HG02884 (cell line): ENCODE measurements around the gene ZP2.
"Not testable (repeated sequence)": the region's sequence is repeated elsewhere in the genome, so short reads cannot be mapped to it uniquely, and the experiment has no call there.

Experiments used
- ATAC-seq: cut with Tn5 transposase; IDR thresholded peaks from one replicate; pipeline ENCODE4 v1.9.1; 2021; ENCODE audit warnings: mild to moderate bottlenecking, moderate library complexity; ENCODE audit not compliant: unreplicated experiment

The ZP2 gene

DNA sequence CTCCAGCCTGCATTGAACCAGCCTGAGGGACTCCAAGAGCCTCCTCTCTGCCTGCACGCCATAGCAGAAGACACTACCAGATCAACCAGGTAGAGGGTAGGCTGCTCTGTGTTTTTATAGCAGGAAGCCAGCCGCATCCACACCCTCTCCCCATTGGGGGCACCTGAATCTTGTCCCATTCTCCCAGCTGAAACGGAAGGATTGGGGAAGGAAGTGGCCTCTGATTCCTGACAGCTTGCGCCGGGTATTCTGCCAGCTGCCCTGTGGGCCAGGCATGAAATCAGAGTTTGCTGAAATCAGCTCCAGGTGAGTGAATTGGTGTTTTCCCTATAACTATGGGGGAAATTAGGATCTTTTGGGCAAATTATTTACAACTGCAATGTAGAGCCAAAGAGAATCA is at the start of gene ZP2:
Gene ZP2 (minus strand): TSS at position 89 of the 400 bp plus-strand sequence. CDS start 27 bp downstream, at position 62.
- no peak for ATAC-seq

DNA sequence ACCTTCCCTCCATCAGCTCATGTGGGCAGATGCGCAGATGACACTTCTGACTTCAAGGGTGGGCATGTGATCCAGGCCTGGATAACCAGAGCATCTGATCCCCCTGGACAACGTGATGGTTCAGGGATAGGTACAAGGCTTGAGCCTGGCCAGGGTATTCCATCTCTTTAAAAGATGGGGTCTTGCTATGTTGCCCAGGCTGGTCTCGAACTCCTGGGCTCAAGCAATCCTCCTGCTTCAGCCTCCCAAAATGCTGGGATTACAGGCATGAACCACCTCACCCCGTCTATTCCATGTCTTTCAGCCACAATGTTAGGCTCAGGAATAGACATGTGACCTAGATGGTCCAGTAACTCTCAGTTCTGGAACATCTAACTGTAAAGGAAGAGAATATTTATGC is 45.9 kb upstream of the ZP2 start:
- ATAC-seq, result no peak

DNA sequence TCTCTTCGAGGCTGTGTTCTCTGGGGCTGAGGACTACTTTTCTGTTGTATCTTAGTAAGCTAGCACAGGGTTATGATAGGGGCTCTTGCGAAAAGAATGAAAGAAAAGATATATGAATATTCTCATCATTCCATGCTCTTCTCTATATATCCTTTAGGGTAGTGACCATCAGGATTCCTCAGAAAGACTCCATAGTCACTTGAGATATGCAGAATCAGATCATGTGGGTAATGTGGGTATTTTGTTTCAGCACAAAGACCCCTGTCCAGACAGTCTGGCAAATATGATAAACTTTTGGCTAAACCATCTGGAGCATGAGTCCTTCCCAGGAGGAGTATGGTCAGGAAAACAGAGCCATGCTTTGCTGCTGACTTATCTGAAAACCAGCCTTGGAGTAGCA is 45.3 kb upstream of the ZP2 start:
- no peak for ATAC-seq

DNA sequence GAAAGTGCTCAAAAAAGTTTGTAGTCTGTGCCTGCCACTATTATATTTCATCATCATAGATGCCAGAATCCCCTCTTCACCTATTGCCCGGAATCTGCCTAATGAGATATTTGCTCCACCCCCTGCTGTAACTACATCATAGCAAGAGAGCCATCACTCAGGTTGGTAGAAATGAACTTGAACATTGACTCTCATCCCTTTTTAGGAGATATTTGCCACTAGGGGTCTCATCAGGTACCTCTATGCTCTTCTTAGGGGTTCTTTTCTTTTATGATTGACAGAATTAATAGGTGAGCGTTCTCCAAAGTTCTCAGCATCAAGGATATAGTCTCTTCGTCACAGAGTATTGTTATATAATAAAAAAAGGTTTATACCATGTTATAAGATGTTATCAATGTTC is 42.1 kb upstream of the ZP2 start:
- ATAC-seq, result no peak

DNA sequence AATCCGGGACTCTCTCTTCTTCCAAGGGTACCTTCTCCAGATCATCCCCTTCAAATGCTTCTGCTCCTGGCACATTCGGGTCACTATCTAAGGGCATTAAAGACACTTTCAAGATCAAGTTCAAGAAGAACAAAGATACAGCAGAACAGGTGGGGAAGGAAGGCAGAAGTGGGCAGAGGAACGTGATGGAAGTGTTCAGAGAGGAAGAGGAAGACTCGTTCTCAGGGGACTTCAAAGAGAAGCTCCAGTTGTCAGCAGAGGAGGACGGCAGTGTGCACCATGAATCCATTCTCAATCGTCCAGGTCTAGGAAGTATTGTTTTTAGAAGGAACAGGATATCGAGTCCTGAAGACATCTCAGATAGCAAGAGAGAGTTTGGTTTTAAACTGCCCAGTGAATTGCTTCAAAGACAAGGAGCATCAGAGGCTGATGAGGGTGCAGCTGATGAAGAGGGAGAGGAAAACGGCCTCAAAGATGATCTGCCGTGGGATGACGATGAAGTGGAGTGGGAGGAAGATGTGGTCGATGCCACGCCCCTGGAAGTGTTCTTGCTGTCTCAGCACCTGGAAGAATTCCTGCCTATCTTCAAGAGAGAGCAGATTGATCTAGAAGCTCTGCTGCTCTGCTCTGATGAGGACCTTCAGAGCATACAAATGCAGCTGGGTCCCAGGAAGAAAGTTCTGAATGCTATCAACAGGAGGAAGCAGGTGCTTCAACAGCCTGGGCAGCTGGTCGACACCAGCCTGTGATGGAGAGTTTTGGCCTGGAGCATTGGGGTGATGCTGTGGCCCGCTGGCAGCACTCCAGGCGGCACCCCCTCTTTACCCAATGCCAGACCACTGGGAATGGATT is 38.9 kb upstream of the ZP2 start:
- no peak for ATAC-seq

DNA sequence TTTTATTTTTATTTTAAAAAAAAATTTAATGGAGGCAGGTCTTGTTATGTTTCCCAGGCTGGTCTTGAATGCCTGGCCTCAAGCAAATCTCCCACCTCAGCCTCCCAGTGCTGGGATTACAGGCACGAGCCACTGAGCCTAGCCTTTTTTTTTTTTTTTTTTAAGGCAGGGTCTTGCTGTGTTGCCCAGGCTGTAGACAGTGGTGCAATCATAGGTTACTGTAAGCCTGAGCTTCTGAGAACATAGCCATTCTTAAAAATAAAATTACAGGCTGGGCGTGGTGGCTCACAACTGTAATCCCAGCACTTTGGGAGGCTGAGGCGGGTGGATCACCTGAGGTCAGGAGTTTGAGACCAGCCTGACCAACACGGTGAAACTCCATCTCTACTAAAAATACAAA is 36.8 kb upstream of the ZP2 start:
- ATAC-seq, result not testable (repeated sequence)

DNA sequence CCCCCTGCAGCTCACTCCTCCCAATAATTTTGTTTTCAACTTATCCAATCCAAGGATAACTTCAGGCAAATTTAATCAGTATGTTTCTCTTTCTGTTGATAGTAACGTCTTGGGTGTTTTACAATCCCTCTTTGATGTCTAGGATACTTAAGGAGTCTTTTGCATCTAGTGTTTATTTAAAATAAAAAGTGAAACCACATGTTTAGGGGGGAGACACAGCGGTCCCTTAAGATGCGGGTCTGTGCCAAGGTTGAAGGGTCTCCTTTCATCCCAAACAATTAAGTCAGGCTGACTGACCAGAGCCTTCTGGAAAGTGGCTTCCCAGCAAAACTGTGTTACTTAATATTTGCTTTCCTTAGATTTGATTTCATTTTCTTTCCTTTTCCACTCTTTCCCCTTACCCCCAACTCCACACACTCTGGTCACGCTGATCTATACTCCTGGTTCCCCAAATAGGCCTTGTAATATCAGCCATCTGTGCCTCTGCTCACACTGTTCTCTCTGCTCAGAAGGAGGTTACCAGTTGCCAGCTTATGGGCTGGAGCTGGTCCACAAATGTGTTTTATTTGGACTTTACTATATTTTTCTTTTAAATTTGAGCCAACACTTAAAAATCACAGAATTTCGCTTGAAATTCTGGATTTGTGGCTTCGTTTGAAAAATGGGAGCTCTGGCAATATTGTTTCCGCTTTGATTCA is 33.3 kb upstream of the ZP2 start:
- no peak for ATAC-seq

DNA sequence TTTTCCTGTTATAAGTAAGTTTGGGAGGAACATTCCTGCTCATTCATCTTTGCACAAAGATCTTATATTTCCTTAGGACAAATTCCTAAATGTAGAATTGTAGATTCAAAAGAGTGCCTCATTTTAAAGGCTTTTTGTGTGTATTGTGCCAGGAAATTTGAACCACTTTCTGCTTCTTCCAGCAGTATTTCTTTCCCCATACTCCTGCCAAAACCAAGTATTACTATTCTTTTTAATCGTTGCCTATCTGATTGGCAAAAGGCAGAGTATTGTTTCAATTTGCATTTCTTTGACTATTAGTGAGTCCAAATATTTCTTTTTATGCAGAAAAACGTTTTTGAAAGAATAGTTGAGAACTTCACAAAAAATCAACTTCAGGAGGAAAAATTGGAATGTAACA is 31.4 kb upstream of the ZP2 start:
- ATAC-seq, result no peak

DNA sequence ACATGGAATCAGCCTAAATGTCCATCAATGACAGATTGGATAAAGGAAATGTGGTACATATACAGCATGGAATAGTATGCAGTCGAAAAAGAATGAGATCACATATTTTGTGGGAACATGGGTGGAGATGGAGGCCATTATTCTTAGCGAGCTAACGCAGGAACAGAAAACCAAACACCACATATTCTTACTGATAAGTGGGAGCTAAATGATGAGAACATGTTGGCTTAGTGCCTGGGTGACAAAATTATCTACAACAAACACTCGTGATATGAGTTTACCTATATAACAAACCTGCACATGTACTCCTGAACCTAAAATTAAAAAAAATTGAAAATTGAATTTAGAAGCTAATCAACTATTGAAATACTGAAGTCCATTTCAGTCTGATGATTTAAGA is 28.3 kb upstream of the ZP2 start:
- ATAC-seq, result no peak

DNA sequence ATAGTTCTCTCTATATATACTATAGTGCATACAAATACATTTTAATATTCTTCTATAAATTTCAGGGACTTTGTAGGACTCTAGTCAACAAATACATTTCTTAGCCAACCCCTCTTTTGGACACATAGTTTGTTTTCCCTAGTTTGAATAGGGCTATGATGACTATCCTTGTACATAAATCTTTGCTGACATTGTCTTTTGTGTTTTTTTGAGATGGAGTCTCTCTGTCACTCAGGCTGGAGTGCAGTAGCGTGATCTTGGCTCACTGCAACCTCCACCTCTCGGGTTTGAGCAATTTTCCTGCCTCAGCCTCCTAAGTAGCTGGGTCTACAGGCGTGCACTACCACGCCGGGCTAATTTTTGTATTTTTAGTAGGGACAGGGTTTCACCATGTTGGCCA is 25.5 kb upstream of the ZP2 start:
- no peak for ATAC-seq

DNA sequence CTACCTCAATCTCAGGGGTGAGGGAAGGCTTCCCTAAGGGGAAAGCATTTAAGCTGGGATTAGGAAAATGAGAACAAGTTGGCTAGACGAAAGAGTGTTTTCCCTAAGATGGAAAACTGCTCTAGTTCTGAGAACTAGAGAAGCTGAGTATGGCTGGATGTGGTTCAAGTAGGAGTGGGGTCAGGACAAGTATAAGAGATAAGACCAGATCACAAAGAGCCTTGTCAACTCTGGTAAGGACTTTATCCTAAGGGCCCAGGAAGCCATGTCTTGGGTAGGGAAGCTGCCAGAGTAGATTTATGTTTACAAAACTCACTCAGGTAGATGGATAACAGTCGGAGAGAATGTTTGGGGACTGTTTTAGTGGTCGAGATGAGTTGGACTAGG is 23.8 kb upstream of the ZP2 start:
- no peak for ATAC-seq

DNA sequence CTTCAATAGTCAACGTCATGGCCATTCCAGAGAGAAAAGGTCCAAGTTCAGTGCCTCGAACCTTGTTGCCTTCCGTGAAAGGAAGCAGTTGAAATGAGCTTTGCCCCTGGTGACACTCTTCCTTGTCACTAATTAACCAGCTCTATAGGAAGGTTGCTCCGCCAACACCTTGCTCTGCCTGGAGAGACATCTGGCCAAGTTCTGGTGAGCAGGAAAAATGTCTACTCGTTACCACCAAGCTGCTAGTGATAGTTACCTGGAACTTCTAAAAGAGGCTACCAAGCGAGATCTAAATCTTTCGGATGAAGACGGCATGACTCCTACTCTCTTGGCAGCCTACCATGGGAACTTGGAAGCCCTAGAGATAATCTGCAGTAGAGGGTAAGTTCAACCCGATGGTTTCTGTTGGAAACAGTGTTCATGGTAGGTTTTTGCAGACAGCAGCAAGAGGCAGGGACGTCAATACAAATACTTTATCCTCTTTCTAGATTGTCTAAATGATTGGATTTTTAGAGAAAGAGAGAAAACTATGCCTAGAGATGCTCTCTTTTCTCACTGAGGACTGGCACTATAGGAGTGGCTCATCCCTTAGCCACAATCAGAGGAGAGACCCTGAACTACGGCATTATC is 22.3 kb upstream of the ZP2 start, which contains the start of gene ANKS4B:
Gene ANKS4B (plus strand): TSS at position 179 of the 630 bp plus-strand sequence. CDS start 39 bp downstream, at position 218.
- ATAC-seq, result no peak

DNA sequence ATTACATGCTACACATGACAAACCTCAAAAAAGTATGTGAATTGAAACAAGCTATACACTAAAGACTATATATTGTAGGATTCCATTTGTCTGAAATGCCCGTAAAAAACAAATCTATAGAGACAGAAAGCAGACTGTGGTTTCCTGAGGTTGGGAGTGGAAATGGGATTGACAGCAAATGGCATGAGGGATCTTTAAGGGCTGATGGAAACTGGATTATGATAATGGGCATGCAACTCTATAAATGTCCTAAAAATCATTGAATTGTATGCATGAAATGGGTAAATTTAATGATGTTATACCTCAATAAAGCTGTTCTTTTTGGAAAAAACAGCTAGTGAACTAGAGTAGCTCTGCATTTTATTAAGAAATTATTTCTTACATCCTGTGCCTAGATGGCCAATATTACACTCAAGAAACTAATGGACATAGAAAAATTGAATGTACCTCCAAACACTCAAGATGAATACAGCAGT is 21.7 kb upstream of the ZP2 start:
- no peak for ATAC-seq

DNA sequence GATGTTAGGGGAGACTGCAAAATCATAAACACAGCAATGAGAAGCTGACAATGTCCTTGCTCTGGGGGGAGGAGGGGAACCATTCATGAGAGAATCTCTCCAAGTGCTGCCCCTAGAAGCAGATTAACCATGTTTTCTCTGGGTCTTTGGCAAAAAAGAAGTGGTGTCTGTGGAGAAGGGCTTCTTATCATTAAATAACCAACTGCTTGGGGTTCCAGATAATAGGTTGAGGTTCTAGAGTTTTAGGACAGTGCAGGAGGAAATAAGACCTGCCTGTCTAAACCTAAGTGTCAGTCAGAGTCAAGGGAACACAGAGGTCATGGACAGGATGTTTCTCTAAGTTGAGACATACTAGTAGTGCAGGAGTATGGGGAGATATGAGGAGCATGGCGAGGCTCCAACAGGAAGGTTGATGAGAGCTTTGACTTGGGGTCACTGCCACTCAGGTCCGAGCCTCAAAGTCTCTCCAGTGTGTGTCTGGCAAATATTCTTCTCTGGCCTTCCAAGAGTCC is 17.0 kb upstream of the ZP2 start:
- no peak for ATAC-seq

DNA sequence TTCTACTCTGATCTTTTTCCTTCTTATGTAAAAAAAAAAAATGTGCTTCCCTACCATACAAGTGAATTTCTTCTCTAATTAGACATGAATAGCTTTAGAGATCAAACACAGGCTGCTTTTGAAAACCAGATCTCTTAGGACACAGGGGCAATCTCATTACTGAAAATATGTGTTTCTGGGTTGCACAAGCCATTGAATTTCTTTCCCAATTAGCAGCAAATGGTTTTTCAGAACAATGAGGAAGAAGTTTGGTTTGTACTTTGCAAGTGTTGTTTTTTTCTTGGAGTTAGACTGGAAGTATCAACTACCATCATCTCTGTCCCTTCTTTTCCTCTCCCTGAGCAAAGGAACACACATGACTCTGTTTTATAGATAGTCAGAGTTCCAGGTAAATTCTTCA is 16.5 kb upstream of the ZP2 start:
- no peak for ATAC-seq

DNA sequence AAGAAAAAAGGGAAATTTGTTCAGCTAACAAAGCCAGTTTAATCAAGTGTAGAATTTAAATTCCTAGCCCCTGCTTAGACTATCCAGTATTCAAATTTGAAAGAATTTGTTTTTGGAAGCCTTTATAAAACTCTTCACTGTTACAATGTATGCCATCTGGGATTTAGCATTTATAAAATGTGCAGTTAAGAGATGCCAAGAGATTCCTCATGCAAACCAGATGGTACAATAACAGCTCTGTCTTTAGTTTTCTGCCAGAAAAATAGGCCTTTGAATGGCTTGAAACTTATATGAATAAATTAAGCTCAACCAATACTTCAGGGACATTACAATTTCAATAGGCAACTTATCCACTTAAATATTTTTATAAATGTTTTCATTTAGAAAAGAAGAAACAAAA is 15.4 kb upstream of the ZP2 start:
- no peak for ATAC-seq

DNA sequence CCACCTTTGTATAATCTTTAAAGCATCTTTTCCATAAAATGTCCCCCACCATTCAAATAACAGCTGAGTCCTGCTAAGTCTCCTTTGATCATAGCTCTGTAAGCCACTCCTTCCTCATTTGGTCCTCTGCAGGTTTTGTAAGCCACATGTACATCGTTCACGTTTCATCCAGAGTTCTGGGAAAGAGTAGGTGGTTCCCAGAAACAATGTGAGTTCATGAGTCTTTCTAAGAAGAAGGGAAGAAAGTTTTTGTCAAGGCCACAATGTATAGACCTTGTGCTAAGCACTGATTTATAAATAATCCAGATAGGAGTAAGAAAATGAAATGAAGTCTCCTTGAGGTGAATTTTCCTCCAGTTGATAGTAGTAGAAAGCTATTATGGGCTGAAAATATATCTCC is 13.4 kb upstream of the ZP2 start:
- no peak for ATAC-seq

DNA sequence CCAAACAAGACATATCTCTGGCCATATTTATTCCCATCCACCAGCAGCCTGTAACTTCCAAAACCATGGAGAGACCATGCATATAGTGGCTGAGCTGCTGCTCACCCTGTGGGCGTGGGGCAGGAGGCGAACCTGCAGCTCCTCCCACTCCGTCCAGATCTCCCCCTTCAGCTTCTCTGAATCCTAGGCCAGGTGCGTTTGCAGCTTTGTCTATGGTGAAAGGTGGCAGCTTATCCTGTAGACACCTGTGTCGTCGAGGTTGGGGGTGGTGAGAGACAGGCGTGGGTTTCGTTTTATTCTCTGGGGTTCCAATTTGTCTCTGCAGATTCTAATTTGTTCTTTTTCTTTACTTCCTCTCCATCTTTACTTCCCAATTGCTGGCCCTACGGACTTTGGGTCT is 12.4 kb upstream of the ZP2 start:
- ATAC-seq, result no peak

DNA sequence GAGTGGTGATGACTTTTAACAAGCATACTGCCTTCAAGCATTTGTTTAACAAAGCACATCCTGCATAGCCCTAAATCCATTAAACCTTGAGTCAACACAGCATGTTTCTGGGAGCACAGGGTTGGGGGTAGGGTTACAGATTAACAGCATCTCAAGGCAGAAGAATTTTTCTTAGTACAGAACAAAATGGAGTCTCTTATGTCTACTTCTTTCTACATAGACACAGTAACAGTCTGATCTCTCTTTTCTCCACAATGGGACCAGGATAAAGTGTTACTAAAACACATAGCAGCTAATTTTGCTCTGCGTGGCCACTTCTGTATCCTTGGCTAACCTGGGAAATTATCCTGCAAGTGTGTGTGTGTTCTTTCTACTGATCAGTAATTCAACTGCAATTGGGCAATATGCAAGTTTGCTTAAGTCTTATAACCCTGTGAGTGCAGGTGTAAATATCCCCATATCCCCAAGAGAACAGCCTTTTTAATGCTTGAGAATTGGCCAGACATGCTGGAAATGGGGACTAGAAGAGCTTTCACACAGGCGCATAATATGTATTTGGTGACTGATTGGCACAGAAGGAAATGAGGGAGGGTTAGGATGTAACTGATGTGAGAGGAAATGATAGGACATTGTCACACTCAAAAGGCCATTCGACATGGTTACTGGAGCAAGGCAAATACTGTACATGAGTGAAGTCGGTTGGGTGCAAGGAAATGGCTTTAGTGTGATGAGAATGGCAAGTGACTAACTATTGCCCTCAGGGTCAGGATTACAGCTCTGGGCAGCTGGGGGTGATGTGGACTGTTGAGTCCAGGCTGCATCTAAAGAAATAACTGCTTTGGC is 11.3 kb upstream of the ZP2 start:
- ATAC-seq, result no peak

DNA sequence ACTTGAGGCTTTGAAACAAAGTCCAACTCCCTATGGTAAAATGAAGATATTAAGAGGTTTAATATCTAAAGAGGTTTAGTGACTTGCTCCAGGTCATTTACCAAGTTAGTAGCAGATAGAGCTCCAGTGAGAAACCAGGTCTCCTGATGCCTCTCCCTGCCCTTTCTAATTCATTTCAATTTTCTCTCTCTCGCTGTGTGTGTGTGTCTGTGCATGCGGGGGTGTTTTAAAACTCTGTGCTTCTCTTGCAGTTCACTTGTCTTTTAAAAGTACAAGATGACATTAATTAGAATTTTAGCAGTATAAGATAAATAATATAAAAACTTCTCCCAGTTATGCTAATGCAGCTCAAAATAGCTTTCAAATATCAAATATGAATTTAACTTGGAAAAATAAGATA is 8.2 kb upstream of the ZP2 start:
- no peak for ATAC-seq

DNA sequence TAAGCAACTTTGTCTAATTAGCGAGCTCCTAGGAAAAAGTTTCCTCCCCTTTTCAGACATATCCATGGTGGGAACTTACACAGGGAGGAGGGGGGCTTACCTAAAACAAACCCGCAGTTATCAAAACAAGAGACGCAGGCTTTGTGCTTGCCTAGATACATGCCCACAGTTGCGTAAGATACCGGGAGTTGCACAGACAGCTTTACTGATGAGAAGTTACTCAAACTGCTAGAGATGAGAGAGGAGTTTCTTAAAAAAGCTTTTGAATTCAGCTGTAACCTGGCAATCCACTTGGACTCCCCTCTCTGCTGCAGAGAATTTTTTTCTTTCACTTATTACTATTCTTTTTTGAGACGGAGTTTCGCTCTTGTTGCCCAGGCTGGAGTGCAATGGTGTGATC is 6.8 kb upstream of the ZP2 start:
- ATAC-seq, result no peak
